Stimulated activated CD8-positive, alpha-beta memory T cell treated with anti-CD3 and anti-CD28 coated beads, Interleukin-7, amount 100 ng/mL, for 4 hours (primary cell): ENCODE measurements around the gene CCSER2.
"Not testable (repeated sequence)": the region's sequence is repeated elsewhere in the genome, so short reads cannot be mapped to it uniquely, and the experiment has no call there.

Experiments
- DNase-seq, 2 donors: peaks; one replicate each; pipeline ENCODE4 v3.0.0-alpha.2; 2020; ENCODE audit warnings: low read depth in 2 of 2

The CCSER2 gene

DNA sequence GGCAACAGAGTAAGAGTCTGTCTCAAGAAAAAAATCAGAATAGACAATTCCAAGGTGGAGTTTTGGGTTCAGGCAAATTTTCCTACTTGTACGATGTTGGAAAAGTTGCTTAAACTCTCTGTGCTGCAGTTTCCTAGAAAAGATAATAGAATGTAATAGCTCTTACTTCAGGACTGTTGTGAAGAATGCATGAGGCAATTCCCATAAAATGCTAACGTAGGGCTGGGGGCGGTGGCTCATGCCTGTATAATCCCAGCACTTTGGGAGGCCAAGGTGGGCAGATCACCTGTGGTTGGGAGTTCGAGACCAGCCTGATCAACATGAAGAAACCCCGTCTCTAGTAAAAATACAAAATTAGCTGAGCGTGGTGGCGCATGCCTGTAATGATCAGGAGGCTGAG lies 121.0 kb downstream of the CCSER2 start:
- DNase-seq = not testable (repeated sequence)

DNA sequence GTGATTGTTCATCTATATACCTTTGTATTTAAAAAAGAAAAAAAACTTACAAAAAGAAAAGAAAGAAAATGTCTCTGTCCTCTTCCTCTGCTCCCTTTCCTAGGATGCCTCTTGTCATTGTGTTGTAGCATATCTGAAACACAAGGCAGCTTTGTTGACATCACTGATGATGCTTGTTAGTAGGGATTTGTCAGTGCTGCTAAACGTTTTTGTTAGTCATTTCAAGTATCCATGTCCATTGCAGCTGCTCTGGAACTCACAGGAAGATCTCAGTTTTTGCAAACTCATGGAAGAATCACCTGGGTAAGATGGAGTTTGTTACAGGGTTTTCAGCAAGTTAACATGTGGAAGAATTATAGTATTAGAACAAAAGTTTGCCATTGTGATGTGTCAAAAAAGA lies 123.6 kb downstream of the CCSER2 start:
- no peak for DNase-seq

DNA sequence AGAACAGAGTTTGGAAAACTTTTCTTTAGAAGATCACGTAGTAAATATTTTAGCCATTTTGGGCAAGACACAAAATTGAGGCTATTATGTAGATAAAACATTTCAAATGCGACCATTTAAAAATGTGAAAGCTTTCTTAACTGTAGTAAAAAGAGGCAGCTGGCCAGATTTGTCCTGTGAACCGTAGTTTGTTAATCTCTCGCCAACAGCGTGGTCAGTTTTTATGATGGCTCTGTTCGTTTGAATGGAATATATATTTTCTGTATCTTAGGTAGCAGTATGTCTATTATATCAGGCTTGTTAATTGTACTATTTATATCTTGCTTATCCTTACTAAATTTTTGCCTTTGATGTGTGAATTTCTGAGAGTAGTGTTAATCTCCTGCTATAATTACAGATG lies 124.9 kb downstream of the CCSER2 start:
- no peak for DNase-seq

DNA sequence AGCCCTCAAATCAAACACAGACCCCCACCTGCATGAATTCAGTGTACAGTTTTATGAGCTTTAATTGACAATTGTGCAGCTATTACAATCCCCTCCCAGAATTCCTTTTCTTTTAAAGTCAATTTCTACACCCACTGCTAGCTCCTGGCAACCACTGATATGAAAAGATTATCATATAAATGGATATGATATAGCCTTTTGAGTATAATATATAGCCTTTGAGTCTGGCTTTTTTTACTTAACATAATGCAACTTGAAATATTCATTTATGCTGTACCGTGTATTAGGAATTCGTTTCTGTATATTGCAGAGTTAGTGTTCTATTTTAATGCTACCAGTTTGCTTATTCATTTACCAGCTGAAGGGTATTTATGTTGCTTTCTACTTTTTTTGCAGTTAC lies 127.7 kb downstream of the CCSER2 start:
- DNase-seq = no peak

DNA sequence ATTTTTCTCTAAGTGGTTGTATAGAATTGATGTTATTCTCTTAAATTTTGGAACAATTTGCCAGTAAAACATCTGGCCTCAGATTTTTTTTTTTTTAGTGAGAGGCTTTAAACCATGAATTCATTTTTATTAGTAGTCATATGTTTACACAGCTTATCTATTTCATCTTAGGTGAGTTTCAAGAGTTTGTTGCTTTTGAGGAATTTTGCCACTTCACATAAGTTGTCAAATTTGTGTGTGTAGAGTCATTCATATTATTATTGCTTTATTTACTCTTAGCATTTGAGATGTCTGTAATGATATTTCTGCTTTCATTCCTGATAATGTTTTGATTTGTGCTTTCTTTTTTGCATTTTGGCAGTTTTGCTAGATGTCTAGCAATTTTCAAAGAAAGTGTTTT lies 132.1 kb downstream of the CCSER2 start:
- no peak for DNase-seq

DNA sequence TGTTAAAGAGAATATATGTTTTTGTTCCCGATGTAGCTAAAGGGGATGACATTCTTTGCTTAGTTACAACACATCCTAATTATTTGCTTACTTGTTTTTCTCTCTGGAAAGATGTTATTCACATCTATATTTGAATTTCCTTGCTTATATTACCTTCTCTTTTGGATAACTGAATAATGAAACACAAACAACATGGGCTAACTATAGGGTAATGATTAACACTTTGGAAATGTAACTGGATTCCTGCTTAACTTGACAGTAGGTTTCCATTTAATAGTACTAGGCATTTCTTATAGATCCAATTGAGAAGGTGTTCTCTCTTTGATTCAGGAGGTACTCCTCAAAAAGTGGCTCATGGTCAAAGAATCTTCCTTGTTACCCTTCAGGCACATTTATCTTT lies 141.1 kb downstream of the CCSER2 start:
- DNase-seq = no peak

DNA sequence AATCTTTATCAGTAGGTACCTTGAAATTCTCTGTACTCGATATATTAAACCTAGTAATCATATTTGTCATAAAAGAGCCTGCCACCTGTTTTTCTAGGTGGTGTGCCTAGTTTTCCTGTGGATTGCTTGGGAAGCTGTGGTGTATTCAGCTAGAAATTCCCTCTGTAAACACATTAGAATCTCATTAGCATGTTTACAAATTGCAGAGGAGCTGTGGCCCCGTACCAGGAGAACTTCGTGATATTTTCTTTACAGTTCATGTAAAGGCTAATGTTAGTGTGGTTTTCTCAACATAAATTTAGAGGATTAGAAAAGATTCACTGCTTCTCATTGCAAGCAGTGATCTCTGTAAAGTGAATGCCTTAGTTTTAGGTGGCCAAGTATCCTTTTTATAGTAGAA lies 144.7 kb downstream of the CCSER2 start:
- DNase-seq = no peak

DNA sequence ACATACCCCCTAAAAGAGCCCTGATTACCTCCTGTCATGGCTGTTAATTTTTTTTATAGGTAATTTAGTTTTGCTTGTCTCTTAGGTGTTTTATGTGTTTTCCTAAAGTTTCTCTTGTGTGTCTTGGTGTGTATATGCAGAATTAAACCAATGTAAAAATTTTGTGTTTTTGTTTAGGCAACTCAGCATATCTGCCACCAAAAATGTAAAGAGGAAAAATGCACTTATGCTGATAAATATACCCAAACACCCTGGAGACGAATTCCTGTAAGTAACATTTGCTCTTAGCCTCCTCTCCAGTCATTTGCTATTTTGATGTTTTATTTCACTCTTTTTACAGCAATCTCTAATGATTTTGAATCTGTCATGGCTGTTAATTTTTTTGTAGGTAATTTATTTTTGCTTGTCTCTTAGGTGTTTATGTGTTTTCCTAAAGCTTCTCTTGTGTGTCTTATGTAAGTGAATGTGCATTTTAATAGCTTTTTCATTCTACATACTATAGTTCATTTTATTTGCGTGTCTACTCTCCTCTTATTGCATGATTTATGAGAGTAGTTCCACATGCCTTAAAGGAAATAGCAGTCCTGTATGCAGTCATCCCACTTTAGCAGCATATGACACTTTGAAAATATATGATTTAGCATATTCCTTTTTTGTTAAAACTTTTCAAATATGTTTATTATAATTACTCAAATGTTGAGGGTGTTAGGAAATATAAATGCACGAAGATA lies 149.2 kb downstream of the CCSER2 start:
- DNase-seq = no peak

DNA sequence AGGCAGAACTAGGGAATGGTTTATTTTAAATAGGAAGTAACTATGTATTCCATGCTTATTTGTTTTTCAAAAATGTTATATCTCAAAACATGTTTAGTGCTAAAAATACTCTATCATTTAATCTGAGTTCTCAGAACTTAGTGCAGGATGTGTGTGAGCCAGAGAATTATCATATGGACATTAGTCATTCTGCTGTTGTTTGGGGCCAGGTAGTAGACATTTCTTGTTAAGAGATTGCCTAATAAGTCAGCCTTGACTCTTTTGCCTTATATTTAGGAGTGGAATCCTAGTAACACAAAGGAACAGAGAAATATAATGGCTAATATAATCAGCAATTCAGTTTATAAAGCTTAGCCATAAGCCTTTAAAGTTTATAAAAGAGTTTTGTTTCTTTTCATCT lies 149.8 kb downstream of the CCSER2 start:
- no peak for DNase-seq

DNA sequence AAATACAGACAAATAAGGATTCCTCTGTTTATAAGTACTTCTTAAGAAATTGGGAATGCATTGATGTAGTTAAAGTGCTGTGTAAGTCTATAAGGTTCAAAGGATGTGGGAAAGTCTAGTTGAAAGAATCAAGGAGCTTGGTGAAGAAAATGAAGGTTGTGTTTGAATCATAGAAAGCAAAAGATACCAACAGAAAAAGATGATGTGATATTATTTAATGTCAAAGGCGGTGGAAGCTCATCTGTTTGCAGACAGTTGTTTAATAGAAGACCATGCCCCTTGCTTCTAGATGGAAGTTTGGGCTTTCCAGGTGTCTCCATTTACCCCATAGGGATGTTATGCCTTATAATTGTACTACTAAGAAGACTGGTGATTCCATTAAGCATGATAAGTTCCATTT lies 150.3 kb downstream of the CCSER2 start:
- DNase-seq = no peak

DNA sequence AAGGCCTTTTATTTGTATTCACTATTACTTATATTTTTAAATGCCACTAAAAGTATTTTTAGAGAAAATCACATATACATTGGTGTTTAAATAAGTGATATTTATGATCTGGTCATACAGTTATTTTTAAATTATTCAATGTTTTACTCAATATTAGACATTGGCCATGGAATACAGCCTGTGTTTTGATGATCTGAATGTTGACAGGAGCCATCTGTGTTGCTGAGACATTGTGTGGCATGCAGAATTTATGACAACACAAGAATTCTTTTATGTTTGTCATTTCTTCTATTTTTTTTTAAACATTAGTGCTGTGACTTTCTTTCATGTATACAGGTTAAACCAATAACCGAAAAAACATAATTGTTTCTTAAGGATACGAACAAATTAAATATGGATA lies 156.2 kb downstream of the CCSER2 start:
- no peak for DNase-seq

DNA sequence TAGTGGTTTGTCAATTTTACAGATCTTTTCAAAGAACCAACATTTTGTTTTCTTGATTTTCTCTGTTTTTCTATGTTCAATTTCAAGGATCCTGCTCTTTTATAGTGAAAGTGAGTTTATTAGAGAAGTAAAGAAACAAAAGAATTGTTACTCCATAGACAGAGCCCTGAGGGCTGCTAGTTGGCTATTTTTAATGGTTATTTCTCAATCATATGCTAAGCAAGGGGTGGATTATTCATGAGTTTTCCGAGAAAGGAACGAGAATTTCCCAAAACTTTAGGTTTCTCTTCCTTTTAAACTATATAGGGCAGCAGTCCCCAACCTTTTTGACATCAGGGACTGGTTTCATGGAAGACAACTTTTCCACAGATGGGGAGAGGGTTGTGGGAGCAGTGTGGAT lies 165.0 kb downstream of the CCSER2 start:
- DNase-seq = no peak

DNA sequence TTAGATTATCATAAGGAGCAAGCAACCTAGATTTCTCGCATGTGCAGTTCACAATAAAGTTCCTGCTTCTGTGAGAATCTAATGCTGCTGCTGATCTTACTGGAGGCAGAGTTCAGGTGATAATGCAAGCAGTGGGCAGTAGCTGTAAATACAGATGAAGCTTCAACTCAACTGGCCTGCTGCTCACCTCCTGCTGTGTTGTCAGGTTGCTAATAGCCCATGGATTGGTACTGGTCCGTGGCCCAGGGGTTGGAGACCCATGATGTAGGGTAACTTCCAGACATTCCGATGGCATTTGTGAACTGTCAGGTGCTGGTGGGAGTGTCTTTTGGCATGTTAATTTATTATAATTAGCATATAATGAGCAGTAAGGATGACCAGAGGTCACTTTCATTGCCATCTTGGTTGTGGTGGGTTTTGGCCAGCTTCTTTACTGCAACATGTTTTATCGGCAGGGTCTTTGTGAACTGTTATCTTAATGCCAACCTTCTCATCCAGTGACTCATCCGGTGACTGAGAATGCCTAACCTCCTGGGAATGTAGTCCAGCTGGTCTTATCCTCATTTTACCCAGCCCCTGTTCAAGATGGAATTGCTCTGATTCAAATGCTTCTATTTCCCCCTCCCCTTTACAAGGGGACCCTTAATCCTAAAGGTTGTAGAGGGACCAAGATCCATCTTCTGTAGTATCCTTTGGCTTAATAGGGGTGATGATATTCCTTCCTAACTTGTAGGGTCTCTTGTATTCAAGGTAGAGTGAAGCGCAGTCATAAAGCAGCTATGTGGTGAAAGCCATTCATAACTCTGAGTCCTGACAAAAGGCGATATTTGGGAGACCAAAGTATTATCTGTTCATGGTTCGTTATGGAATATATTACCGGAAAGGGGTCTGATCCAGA lies 165.8 kb downstream of the CCSER2 start:
- DNase-seq = no peak

DNA sequence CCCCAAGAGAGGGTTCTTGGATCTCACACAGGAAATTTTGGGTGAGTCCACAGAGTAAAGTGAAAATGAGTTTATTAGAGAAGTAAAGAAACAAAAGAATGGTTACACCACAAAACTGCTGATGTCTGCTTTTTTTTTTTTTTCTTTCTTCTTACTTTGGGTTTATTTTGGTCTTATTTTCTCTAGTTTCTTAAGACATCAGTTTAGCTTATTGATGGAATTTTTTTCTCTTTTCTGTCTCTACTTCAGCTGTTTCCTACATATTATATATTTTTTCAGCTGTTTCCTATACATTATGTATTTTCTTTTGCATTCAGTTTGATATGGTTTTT lies 166.4 kb downstream of the CCSER2 start:
- DNase-seq = no peak

DNA sequence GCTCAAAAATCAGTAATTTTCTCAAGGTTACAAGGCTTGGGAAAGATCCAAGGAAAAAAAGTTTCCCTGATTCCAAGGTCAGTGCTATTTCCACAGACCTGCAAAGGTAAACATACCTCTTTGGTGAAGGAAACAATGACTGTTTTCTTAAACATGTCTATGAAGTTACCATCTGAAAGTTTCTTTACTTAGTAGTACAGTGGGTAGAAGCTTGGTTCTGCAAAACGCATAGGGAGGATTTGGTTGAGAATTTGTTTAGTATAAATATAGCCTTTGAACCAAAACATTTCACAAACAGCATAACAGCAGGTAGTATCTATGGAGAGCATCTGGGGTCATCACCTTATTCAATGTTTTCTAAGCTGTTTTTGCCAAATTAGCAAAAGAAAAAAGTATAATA lies 169.6 kb downstream of the CCSER2 start:
- no peak for DNase-seq

DNA sequence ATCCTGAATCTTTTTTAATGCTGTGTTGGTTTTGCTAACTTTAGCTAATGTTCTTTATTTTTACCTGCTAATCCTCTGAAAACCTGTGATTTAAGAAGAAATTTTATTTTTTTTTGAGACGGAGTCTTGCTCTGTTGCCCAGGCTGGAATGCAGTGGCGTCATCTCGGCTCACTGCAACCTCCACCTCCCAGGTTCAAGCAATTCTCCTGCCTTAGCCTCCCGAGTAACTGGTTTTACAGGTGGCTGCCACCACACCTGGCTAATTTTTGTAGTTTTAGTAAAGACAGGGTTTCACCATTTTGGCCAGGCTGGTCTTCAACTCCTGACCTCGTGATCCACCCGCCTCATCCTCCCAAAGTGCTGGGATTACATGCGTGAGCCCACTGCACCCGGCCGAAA lies 170.7 kb downstream of the CCSER2 start:
- DNase-seq = not testable (repeated sequence)

DNA sequence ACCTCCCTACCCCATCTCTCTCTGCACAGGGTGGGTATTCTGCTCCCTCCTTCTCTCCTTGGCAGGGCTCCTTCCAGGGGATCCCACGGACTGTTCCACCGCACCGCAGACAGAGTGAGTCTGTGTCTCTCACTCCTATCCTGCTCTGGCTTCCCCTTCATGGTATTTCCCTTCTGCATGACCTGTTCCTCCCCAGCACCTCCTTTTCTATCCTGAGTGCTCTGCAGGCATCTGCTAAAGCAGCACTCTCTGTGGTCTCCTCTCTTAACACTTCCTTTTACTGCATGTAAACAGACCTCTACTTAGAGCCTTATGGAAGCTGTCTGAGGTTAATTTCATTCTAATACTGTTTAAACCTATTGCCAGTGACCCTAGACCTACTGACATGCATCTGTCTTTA lies 171.5 kb downstream of the CCSER2 start:
- DNase-seq = no peak

DNA sequence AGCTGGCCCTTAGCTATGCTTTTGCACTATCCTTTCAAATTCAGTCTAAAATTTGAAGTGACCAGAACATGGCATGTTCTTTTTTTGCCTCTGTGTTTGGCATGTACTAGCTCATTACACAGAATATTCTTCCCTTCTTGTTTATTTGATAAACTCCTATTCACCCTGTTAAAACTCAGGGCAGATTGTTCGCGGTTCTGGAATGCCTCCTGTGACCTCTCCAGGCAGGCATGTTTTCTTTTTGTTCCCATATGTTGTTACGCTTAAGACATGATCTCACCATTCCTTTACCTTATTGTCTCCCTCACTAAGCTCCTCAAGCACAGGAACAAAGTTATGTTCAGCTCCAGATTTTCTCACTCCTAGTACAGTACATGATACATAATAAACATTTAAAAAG lies 181.7 kb downstream of the CCSER2 start:
- no peak for DNase-seq

DNA sequence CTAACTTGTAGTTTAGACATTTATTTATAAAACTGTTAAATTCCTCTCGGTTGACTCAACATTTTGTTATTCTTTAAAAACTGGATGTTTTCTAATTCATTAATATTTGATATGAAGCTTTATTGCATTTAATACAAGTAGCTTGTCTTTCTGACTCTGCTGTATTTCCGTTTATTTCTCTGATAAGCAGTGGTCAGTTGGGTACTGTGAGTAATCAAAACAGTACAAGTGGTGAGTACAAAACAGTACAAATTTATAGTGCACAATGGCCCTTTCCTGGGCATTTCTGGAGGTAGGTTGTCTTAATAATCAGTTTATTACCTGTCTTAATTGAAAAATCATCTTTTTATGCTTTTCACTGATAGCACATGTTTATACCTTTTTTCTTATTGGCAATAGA lies 182.7 kb downstream of the CCSER2 start:
- DNase-seq = no peak

DNA sequence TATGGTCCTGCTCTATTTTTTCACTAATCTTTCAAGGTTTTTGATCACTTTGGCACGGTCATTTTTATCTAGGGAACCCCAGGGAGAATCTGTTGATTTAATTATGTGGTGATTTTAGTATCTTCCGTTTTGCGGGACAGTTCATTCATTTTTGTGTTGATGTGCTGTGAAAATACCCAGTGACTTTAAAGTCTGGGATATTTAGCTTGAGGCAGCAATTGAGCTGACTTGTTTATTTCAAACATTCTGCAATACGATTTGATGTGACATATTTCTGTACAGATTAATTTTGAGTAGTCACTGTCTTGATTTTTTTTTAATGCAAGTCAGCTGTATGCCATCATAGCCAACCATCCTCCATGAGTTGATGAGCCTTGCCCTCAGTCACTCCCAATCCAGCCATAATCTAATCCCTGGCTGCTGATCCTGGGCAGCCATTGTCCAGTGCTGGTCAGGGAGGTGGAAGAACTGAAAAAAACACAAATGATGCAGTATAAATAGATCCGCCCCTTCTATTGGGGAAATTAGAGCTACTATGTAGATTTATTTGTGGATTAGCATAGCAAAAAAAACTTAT lies 183.4 kb downstream of the CCSER2 start:
- no peak for DNase-seq

DNA sequence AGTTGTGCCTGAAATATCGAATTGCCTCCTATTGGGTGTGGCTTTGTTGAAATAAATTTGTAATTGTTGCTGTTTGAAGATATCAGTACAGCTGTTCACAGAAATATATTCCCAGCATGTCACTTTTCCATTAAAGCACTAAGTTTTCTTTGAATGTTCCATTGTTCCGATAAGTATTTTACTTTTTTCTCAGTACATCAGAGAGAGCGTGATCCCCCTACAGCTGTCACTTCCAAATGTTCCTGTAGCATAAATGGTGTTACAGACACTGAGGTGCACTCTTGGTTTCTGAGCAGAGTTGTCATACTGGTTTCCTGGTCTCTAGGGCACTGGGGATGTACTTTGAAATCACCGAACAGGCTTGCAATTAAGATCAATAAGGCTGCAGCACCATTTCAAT lies 189.2 kb downstream of the CCSER2 start:
- no peak for DNase-seq

DNA sequence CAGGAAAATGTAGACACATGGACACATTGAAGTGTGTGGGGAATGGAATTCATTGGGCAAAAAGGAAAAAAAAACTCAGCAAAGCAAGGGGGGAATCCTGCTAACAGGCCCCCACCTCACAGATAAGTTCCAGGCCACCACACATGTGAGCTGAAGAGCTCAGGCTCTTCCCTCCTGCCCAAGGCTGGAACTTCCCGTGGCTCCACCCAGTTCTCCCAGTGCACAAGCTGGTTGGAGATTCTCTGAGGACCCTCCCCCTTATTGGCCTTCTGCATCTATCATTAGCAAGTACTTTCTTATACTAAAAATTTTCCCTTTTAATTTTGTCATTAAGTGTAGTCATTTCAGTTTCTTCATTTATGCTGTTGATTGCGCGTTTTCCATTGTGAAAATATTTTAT lies 190.8 kb downstream of the CCSER2 start:
- no peak for DNase-seq

DNA sequence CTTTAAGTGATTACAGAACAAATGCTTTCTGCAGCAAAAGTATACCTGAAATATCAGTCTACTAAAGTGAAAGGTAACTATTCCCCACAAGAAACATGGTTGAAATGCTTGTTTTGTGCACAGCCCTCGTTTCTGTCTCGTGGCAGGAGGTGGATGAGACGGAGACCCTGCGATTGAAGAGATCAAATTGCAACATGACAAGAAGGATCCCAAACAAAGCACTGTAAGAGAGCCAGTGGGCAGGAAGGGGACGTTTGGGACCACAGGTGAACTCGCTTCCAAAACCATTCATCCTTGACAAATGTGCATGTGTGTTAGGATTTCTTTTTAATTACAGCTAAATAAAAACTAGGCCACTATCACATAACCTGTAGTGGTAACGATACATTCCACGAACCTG lies 192.6 kb downstream of the CCSER2 start:
- DNase-seq = no peak
